Duodenal mucosa (tissue), 2 donors: ENCODE results near the gene INTS2.

Experiments
- H3K27ac ChIP-seq: one replicate; pipeline ENCODE4 v1.7.0; 2013; ENCODE audit warnings: low read depth, low read length
- H3K27me3 ChIP-seq, 2 donors: one replicate each; pipeline ENCODE4 v1.7.0; 2013; ENCODE audit warnings: low read length in 2 of 2, control low read depth in 1 of 2; ENCODE audit not compliant: insufficient read depth in 2 of 2, control insufficient read depth in 1 of 2
- H3K36me3 ChIP-seq, 2 donors: one replicate each; pipeline ENCODE4 v1.7.0; 2013; ENCODE audit warnings: low read length in 2 of 2, control low read depth in 1 of 2; ENCODE audit not compliant: insufficient read depth in 2 of 2, control insufficient read depth in 1 of 2
- H3K4me1 ChIP-seq, 2 donors: one replicate each; pipeline ENCODE4 v1.7.0; 2013; ENCODE audit warnings: low read length in 2 of 2, control low read depth in 1 of 2; ENCODE audit not compliant: insufficient read depth in 2 of 2, control insufficient read depth in 1 of 2
- H3K4me3 ChIP-seq, 2 donors: one replicate each; pipeline ENCODE4 v1.7.0; 2013; ENCODE audit warnings: low read length in 2 of 2, low read depth in 1 of 2
- H3K9ac ChIP-seq, 2 donors: one replicate each; pipeline ENCODE4 v1.7.0; 2013; ENCODE audit warnings: low read length in 2 of 2, low read depth in 1 of 2
- H3K9me3 ChIP-seq, 2 donors: one replicate each; pipeline ENCODE4 v1.7.0; 2013; ENCODE audit warnings: low read length in 2 of 2, control low read depth in 1 of 2; ENCODE audit not compliant: control insufficient read depth in 1 of 2

The INTS2 gene

DNA sequence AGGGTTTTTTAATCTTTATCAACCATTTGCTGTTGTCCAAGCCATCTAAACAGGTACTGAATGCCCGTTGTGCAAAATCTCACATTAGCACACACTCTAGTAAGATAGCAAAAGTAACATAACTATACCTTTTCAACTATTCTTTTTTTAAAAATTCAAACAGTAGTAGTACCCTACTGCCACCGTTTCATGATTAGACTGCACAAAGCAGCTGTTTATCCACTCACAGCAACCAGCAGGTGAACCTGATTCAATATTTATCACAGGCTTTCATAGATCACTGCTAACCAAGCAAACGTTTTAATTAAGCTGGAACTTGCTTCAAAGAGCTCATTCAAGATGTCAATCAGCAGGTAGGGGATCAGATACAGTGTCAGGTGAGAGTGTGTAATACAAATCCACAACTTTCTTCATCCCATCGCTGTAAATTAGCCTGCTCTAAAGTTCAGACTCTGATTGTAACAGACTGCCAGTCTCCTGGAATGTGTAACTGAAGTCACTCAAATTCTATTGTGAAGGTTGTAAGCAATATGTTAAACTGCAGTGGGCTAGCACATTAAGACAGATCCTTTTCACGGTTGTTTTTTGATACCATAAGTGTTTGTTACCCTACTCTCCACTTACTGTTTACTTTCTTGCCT lies 111.8 kb downstream of the INTS2 start:
- no peak overlapping the region for H3K4me3 ChIP-seq
- H3K9me3 ChIP-seq = no peaks in the 10 kb centered on the region
- no peaks in the 10 kb centered on the region for H3K27me3 ChIP-seq
- H3K27ac ChIP-seq = no peak overlapping the region
- H3K36me3 ChIP-seq = peaks cover 0 to under 1% of the 10 kb centered on the region in 2 donors
- H3K9ac ChIP-seq = no peak overlapping the region
- no peaks in the 10 kb centered on the region for H3K4me1 ChIP-seq
